NCI-H187 treated with DMSO at 0.1 percent for 48 hours (cell line): ENCODE measurements around the gene REN.

Experiments
- DNase-seq: peaks from one replicate; lab custom pipeline; 2025; lab: John Stamatoyannopoulos, UW

The REN gene

DNA sequence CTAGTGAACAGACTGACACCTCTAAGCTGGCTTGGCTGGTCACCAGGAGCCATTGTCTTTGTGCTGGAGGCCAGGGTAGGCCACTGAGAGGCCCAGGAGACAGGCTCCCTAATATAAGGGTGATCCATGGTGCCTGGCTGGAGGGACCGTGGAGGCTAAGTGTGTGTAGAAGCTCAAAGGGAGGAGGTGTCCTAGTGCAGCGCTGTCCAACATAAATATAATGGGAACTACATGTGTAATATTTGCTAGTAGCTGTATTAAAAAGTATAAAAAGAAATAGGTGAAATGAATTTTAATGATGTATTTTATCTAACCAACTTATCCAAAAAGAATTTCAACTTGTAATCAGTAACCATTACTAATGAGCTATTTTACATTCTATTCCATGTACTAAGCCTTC is 58.2 kb downstream of the REN start:
- DNase-seq, result no peak

DNA sequence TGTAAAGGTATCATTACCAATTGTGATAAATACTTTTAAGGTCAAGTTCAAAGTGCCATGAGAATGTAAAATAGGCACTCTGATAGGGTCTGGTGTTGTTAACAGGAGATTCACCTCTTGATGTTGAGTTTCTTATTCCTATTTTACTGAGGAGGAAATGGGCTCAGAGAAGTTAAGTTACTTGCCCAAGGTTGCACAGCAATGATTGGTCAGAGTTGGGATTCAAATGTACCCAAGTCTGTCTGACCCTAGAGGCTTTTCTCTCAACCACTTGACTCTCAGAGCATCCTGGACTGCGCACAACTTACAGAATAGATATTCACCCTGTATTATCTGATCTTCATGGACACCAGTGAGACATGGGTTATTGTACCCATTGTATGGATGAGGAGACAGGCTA is 59.3 kb downstream of the REN start:
- DNase-seq, result no peak

DNA sequence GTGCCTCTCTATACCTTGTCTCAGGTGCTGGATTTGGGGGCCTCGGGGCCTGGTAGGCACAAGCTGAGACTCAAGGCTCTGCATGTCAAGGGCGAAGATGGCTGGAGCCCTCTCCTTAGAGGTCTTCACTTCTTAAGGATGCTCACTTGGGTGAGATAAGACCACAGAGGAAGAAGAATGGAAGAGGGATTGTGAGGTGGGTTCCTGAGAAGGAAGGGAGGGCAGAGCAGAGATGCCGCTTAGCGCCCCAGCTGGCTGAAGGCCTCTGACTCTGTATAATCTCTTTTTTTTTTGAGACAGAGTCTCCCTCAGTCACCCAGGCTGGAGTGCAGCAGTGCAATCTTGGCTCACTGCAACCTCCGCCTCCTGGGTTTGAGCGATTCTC is 61.0 kb downstream of the REN start:
- no peak for DNase-seq
